ENCODE data around the gene RERG.

RERG gene

DNA sequence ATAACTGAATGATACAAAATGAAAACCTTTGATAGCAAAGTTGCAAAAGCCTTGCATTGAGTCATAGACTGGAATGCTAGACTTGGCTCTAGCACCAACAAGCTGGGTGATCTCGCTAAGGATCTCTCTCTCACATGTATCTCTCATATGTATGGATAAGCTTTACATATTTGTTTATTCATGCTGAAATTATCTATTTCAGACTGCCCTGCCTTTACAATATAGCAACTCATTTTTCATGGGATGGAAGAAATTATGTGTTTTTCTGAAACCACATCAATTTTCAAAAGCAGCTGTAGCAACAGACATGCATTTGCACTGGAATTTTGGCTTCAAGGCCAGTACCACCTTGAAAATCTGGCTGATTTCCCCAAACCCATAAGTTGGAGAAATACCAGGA lies 11.4 kb downstream of the RERG start:
- no peak overlapping the region for H3K4me3 ChIP-seq (ENCODE audit: low read depth, low read length)
- TF ChIP-seq, protein P1, sequence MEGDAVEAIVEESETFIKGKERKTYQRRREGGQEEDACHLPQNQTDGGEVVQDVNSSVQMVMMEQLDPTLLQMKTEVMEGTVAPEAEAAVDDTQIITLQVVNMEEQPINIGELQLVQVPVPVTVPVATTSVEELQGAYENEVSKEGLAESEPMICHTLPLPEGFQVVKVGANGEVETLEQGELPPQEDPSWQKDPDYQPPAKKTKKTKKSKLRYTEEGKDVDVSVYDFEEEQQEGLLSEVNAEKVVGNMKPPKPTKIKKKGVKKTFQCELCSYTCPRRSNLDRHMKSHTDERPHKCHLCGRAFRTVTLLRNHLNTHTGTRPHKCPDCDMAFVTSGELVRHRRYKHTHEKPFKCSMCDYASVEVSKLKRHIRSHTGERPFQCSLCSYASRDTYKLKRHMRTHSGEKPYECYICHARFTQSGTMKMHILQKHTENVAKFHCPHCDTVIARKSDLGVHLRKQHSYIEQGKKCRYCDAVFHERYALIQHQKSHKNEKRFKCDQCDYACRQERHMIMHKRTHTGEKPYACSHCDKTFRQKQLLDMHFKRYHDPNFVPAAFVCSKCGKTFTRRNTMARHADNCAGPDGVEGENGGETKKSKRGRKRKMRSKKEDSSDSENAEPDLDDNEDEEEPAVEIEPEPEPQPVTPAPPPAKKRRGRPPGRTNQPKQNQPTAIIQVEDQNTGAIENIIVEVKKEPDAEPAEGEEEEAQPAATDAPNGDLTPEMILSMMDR (IDR thresholded peaks at IDR 0.05; ENCODE audit: control insufficient read depth, extremely low read depth, insufficient read depth): no peak
- no peak for DNase-seq (ENCODE audit: low read depth)

DNA sequence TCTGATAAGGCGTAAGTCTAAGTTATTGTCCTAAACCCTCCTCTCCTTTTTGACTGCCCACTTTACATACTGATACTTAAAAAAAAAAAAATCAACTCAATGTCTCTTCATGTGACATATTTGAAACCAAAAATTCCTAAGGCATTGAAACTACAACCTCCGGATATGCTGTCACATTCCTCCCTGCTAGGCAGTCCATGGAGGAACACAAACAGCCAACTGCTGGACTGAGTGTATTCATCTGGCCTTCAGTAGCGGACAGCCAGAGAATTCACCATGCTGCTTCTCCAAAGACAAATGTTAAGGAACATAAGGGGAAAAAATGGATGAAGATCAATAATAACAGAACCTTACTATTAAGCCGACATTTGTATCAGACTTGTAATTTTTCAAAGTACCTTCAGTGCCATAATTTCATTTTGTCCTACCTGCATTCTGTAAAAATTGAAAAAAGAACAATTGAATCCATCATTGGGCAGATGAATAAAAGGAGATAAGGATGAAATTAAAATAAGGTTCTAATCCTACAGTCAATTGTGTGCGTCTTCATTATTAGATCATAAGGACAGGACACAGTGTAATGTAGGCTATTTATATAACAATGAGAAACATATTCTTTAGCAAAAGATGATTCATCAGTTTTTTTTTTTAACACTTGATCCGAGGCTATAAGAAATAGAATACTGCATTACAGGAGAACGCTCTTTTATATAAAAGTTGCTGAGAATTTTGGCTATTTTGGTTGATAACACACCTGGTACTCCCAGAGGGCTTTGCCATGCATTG lies 12.2 kb downstream of the RERG start:
- TF ChIP-seq, protein P1 (IDR thresholded peaks at IDR 0.05; ENCODE audit: control insufficient read depth, extremely low read depth, insufficient read depth): no peak
- no peak overlapping the region for H3K4me3 ChIP-seq (ENCODE audit: low read depth, low read length)
- no peak for DNase-seq (ENCODE audit: low read depth)

GRCh38 chr12:15208140-15208539 lies 13.1 kb downstream of the RERG start:
- TF ChIP-seq, protein P1 (IDR thresholded peaks at IDR 0.05; ENCODE audit: control insufficient read depth, extremely low read depth, insufficient read depth): peak; percentile 7; the same call in 1 of the 2 replicates
- H3K4me3 ChIP-seq (ENCODE audit: low read depth, low read length): no peak overlapping the region
- DNase-seq (ENCODE audit: low read depth): no peak

DNA sequence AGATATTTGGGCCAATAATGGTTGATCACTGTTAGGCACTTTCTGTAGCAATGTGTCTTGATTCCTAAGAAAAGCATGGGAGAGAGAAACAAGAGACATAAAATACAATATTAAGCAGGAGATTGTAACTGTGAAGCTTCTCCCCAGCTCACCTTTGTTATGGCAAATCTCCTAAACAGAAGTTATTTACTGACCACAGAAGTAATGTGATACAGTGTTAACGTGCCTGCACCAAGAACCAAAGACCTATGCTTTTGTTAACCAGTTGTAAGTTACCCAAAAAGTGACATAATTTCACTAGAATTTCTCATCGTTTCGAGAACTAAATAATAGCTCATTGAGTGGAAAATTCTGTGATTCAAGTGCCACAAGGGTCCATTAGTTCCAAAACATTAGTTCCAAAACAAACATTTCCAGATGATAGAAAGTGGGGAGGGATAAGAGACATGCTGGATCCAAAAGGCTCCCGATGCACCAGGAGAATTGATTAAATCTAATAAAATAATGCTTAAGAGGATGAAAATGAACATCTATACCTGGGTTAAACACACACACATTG lies 14.3 kb downstream of the RERG start:
- H3K4me3 ChIP-seq (ENCODE audit: low read depth, low read length): no peak overlapping the region
- DNase-seq (ENCODE audit: low read depth): no peak
- TF ChIP-seq, protein P1 (IDR thresholded peaks at IDR 0.05; ENCODE audit: control insufficient read depth, extremely low read depth, insufficient read depth): no peak

DNA sequence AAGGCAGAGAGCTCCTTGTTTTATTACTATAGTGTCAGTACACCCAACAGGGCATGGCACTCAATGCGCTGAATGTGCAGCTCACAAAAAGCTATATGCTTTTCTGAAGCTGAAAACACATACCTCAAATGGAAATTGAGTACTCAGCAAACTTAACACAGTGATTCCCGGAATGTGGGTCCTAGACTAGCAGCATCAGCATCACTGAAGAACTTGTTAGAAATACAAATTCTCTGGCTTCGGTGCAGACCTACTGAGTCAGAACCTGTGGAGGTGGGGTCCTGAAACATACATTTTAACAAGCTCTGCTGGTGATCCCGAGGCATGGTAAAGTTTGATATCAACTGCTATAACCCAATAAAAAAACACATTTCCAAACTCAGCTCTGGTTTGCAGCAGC lies 14.9 kb downstream of the RERG start:
- no peak overlapping the region for H3K4me3 ChIP-seq (ENCODE audit: low read depth, low read length)
- TF ChIP-seq, protein P1 (IDR thresholded peaks at IDR 0.05; ENCODE audit: control insufficient read depth, extremely low read depth, insufficient read depth): no peak
- no peak for DNase-seq (ENCODE audit: low read depth)

- TF ChIP-seq, protein P1 (IDR thresholded peaks at IDR 0.05; ENCODE audit: control insufficient read depth, extremely low read depth, insufficient read depth): no peak
- no peak for DNase-seq (ENCODE audit: low read depth)
- H3K4me3 ChIP-seq (ENCODE audit: low read depth, low read length): no peak overlapping the region
Observed at GRCh38 chr12:15205341-15206010, 15.7 kb downstream of the RERG start.
